HG02642 (cell line): ENCODE measurements around the gene TRPM5.

ENCODE experiments used
- ATAC-seq: cut with Tn5 transposase; IDR thresholded peaks from one replicate; pipeline ENCODE4 v1.9.1; 2021; ENCODE audit warnings: mild to moderate bottlenecking; ENCODE audit not compliant: unreplicated experiment, poor library complexity

TRPM5 gene

DNA sequence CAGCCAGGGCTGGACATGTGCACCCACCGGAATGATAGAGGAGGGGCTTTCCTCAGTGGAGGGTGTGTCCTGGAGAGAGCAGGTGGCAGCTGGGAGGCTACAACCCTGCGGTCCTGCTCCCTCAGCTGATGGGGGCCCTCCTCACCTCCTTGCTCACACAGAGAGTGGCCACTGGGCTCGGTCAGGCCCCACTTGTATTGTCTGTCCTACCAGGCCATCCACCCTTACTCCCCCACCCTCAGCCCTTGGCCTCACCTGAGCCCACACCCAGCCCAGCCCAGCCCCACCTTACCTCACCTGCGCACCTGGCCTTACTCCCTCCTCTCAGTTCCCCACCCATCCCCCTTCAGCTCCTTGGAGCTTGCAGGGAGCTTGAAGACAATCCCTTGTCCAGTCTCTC is 3.1 kb downstream of the TRPM5 start:
- ATAC-seq = no peak

DNA sequence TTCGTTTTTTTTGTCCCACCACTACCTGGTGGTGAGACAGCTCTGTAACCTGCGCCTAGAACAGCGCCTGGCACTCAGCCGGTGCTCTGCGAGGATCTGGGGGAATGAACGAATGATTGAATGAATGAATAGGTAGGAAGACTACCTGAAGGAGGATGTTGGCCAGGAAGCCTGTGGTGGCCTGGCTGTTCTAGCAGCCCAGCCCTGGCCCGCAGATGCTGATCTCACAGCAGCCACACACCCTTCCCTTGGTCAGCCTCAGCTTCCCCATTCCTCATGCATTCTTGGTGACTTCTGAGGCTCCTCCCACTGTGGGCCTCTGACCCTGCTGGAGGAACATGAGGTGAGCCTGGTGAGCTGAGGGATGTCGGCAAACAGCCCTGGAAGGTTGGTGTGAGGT is 3.7 kb downstream of the TRPM5 start:
- ATAC-seq = no peak

DNA sequence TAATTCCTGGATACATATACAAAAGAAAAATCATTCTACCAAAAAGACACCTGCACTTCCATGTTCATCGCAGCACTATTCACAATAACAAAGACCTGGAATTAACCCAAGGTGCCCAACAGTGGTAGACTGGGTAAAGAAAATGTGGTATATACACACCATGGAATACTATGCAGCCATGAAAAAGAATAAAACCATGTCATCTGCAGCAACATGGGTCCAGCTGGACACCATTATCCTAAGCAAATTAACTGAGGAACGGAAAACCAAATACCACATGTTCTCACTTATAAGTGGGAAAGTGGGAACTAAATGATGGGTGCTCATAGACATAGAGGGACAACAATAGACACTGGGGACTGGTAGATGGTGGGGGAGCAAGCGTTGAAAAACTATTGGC is 4.5 kb downstream of the TRPM5 start:
- ATAC-seq = no peak

DNA sequence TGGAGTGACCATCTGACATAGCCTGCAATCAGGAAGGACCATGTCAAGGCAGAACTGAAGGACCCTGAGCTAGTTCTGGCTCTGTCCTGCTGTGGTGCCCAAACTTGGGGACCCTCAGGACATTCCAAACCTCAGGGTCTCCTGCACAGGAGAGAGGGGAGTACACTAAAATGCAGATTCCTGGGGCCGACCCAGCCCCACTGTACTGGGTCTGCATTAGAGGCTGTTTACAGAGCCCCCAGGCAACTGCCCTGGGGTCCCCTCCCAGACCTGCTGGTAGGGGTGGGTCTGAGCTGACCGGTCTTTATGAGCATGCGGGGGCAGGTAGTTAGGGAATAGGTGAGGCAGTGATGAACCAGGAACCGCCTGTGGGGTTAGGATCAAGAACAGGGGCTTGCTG is 6.8 kb downstream of the TRPM5 start:
- ATAC-seq = no peak

DNA sequence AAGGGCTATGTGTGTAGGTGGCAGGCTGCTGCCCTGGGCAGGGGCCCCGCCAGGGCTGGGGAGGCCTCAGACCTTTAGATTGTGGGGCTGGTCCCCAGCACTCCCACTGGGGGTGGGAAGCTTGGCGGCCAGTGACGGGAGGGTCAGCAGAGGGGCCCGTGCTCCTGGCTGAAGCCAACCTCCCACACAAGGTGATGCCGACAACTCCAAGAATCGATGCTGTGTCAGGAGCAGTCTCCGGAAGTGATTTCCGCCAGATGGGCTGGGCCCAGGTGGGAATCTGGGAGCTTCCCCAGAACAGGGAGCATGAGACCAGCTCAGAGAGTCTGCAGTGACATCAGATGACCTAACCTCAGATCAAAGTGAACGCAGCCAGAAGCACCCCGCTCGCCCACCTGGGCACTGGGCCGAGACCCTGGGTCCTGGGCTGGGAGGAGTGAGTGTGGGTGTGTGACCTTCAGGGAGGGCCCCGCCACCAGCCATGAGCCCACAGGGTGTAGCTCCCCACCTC is 7.7 kb downstream of the TRPM5 start:
- no peak for ATAC-seq

DNA sequence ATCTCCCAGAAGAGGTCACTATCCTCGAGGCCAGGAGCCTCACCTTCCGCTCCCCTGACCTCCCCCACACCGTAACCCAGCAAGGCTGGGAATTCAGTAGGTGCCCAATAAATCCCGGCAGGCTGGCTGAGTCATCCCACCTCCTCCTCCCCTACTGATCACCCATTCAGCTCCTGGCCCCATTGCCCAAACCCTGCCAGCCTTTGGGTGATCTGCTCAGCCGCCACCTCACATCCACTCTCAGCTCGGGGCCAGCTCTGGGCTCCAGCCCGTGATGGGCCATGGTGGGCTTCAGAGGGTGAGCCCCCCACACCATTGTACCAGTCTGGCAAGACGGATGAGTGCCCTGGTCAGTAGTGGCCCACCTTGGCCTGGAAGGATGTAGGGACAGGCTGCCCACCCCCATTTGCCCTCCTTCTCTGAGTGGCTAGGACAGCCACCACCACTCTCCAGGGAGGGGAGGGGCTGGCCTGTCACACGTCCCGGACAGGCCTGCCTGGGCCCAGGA is 8.2 kb downstream of the TRPM5 start:
- ATAC-seq = no peak

DNA sequence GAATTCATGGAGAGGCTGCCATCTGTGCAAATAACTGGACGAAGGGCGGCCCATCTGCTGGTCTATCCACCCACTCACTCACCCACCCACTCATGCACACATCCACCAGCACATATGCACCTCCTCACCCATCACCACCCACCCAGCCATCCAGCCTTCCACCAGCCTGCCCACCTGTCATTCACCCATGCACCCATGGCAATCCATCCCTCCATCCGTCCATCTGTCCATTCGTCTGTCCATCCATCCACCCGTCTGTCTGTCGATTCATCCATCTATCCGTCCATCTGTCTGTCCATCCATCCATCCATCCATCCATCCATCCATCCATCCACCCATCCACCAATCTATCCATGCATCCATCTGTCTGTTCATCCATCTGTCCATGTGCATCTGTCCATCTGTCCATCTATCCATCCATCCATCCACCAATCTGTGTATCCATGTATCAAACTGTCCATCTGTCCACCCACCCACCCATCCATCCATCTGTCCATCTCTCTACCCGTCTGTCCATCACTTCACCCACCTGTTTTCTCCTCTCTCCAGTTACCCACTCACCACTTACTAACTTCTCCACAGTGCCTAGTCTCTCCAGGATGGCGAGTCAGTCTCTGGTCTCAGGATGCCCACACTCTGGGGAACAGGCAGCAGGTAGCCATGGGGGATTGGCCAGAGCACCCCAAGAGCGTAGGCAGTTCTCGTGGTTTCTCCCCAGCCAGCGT is 8.9 kb downstream of the TRPM5 start:
- no peak for ATAC-seq

DNA sequence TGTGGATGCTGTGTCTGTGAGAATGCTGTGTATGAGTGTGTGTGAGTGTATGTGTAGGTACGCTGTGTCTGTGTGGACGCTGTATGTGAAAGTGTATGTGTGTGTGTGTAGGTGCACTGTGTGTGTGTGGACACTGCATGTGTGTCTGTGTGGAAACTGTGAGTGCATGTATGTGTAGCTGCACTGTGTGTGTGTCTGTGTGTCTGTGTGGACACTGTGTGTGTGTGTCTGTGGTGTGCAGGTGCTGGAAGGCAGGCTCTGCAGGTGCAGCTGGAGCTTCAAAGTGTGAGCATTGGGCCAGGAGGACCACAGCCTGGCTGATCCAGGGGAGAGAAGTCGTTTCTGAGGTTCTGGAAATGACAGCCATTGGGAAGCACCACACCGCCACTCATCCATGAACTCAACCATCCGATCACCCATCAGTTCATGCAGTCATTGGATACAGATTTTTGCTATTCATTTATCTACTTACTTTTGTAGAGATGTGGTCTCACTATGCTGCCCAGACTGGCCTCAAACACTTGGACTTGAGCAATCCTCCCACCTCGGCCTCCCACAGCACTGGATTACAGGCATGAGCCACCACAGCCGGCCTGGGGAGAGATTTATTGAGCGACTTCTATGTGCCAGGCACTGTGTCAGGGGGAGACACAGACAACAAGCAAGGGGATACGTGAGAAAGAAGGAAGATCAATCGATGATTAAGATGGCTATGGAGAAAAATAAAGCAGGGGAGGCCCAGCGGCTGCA is 9.6 kb downstream of the TRPM5 start:
- no peak for ATAC-seq

DNA sequence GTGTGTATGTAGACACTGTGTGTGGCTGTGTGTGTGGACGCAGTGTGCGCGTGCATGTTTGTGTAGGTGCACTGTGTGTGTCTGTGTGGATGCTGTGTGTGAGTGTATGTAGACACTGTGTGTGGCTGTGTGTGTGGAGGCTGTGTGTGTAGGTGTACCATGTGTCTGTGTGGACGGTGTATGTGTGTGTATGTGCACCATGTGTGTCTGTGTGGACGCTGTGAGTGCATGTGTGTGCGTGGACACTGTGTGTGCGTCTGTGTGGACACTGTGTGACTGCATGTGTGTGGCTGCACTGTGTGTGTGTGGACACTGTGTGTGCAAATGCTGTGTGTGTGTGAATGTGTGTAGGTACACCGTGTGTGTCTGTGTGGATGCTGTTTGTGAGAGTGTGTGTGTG is 10.3 kb downstream of the TRPM5 start:
- no peak for ATAC-seq

DNA sequence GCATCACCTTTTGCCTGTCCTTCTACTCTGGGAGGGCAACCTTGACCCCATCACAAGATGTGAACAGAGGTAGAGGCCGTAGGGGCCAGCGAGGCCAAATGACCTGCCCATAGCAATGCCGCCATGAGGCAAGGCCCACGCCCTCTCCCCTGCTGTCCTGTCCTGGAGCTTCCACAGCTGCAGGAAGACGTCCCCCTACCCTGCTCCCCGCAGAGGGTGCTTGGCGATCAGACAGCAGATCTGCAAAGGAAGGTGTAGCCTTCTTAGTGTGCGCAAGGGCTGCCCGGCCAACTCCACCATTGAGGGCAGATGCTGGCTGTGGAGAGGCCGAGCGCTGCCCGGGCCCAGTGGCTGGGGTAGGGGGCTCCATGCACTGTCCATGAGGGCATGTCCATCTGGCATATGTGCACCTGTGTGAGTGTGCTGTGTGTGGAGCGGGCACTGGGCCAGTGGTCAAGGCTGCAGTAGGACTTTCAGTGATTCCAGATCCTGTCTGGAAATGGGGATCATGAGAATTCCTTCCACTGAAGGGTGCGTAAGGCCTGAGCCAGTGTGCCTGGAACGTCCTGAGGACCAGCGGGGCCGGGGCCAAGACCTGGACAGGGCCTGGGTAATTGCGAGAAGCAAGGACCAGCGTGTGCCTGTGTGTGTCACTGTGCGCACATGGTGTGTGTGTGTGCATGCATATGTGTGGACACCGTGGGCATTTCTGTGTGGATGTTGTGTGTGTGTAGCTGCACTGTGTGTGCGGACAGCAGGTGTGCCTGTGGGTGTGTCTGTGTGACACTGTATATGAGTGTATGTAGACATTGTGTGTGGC is 11.0 kb downstream of the TRPM5 start:
- ATAC-seq = no peak

DNA sequence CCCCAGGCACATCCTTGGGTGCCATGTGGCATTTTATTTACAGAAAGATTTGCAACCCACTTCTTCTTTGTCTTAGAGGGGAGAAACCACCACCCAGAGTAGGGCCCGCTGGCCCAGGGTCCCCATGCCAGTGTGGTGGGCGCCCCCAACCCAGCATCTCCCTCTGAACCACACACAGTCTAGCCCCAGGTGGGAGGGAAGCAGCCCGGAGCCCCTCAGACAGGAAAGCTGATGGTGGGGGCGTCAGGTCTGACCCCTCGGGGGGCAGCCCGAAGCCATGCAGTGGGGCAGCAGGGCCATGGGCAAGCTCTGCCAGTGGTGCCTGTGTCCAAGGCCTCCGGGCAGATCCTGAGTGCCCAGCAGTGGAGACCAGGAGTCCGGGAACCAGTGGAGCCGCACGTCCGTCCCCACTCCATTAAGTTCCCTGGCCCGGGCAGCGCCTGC is 11.7 kb downstream of the TRPM5 start:
- ATAC-seq = no peak

DNA sequence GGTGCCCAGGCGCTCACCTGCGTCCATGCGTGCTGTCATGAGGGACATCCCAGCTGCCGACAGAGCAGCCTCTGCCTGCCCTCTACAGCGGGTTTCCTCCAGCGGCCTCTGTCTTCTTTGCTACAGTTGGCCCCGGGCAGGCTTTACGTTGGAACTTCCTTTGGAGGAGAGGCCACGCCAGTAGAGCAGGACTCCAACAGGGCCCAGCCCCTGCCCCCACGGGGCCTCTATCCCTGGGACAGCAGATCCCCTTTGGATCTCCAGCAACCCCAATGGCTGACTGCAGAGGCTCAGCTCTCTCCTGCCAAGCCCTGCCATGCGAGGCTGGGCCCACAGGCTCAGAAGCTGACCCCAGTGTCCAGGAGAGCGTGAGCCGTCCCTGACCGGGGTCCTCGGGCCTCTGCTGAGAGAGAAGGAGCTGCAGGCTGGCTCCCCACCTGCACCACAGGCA is 12.1 kb downstream of the TRPM5 start:
- ATAC-seq = no peak

DNA sequence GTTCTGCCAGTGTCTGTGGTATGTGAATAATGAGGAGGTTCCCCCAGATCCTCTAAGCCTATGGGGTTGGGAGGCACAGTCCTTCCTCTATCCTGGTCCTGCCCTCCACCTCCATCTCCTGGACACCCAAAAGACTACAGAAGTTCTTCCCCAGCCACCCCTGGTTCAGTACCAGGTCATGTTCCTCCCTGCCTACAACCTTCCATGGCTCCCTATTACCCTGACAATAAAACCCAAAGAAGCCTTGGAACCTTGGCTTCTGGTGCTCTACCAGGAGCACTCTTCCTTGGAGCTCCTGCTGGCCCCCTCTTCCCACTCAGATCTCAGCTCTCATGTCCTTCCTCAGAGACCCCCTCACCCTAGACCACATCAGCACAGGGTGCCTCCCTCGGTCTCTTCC is 12.9 kb downstream of the TRPM5 start:
- no peak for ATAC-seq

DNA sequence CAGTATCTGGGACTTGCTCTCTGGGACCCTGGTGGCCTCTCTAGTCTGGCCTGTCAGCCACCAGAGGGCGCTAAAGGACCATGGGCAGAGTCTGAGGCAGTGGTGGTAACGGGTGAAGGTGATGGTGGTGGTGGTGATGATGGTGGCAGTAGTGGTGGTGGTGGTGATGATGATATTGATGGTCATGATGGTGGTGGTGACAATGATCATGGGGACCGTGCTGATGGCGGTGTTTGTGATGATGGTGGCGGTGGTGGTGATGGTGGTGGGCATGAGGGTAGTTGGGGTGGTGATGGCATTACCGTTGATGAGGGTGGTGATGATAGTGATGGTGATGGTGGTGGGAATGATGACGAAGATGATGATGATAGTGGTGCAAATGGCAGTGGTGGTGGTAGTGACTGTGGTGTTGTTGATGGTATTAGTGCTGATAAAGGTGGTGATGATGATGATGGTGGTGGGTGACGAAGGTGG is 16.0 kb downstream of the TRPM5 start:
- ATAC-seq = no peak

DNA sequence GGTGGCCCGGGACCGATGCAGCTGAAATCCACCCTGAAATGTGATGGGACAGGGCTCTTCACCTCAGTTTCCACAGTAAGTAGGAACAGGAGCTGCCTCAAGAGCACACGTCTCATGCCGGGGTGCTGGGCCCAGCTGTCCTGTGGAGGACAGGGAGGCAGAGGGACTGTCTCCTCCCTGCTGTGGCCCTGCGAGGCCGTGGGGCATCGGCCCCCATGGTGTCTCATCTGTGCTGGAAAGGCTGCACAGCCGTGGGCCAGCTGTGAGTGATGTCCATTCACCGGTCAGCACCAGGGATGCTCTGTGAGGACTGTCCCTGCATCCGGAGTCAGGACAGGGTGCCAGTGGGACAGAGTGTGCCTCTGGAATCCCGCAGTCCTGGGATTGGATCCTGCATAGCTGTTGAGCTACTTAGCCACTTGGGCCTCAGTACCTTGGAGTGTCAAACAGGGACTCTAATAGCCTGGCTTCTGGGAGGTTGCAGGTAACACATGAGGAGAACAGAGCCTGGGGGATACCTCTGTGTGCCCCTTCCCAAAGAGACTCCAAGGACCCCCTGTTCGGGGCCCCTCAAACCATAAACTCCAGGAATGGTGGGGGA is 16.5 kb downstream of the TRPM5 start:
- ATAC-seq = no peak

DNA sequence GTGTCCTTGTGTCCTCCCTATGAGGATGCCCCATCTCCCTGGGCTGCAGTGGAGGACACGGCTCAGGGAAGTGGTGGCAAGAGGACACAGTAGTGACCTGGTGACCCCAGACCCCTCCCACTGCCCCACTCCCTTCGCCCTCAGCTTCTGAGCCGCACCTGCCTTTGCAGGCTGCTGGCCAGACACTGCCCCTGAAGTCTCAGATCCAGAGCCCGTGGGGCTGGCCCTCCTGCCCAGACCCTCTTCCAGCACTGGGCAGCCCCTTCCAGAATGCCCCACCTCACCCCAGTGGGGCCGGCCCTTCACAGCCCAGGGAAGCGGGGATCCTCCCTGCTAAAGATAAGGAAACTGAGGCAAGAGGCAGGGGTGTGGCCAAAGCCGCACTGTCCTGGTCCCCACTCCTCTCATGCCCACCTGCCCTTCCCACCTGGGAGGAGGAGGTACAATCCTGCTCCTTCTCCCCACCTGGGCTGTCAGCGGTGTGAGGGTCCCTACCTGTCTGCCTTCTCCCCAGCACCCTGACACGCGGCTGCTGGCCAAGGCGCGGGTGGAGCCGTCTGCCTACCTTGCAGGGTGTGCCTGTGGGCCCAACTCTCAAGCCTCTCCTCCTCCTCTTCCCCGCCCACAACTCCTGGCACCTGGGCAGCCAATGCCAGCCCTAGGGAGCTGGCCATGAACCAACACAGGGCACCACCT is 17.3 kb downstream of the TRPM5 start:
- no peak for ATAC-seq

DNA sequence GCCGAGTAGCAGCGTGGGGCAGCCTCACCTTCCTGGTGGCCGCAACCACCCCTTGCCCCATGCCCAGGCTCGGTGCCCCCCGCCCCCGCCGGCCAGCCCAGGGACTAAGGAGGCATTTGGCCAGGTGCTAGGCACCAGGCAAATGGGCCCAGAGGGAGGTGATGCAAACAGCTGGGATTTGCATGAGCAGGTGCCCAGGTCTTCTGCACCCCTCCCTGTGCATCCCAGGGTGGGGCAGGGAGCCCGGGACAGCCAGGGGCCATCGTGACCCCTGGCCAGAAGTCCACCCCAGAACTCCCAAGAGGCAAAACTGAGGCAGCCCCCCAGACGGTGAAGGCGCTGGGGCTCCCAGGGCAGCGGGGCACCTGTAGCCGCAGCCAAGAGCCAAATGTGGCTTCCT is 18.1 kb downstream of the TRPM5 start:
- no peak for ATAC-seq

DNA sequence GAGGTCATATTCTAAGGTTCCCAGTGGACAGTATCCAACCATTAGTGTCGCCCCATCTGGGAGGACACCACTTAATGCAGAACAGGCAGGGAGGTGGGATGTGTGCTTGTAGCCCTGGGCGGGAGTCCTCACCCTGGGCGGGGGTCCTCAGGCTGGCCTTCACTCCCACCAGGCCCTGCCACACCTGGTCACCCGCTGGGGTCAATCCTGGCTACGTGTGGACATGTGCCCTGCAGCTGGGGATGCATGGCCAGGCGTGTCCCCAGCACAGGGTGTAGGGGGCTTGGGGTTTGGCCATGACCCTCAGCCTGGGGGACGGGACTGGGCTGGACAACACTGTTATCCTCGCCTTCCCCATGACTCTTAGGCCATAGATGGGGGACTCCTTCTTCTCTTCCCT is 18.8 kb downstream of the TRPM5 start:
- ATAC-seq = no peak

DNA sequence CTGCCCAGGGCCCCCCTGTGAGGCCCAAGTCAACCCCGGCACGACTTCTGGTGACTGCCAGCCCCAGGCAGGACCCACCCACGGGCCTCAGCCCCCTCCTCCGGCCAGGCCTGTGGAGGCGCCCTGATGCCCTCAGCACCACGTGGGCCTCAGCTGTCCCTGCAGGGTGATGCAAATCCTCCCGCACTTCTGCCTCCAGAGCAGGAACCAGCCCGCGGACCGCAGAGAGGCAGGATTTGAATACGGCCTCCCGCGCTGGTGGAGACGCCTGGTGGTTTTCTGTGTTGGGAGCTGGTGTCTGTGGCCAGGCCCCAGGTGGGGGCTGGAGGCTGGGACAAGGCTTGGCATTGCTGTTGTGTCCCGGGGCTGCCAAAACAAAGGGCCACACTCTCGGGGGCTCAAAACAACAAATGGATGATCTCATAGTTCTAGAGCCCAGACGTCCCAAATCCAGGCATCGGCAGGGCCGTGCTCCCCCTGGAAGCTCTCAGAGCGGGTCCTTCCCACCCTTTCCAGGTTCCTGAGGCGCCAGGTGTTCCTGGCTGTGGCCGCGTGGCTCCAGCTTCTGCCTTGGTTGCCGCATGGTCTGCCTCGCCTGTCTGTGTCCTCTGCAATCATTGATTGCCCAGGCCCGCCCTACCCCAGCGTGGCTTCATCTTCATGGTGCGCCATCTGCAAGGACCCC is 19.4 kb downstream of the TRPM5 start:
- no peak for ATAC-seq
